ENCODE data around the gene OR10G7.

Gene OR10G7

GRCh38 chr11:124072147-124072546 lies 31.0 kb upstream of the OR10G7 start:
- Histone ChIP-seq H3K4me2 (ENCODE audit: low read depth, low read length, poor library complexity, severe bottlenecking) (no peak overlapping the region), H2AFZ (ENCODE audit: low read length) (no peak overlapping the region), H4K20me1 (ENCODE audit: insufficient read depth, low read length, poor library complexity, severe bottlenecking) (no peaks in the 10 kb centered on the region), H3K79me2 (ENCODE audit: insufficient read depth, low read length) (no peaks in the 10 kb centered on the region), H3K9ac (ENCODE audit: low read depth, low read length, poor library complexity, severe bottlenecking) (no peak overlapping the region), H3K4me3 (ENCODE audit: low read length, poor library complexity, severe bottlenecking) (no peak overlapping the region), H3K9me2 (replicated peaks; ENCODE audit: low read depth, low read length) (no peaks in the 10 kb centered on the region), H3K4me1 (ENCODE audit: insufficient read depth, low read length, poor library complexity, severe bottlenecking) (no peaks in the 10 kb centered on the region), H3K9me3 (ENCODE audit: insufficient read depth, low read depth, low read length) (no peaks in the 10 kb centered on the region), H3K27me3 (ENCODE audit: insufficient read depth, low read length, poor library complexity, severe bottlenecking) (no peaks in the 10 kb centered on the region), H3F3A (ENCODE audit: low read depth) (no peaks in the 10 kb centered on the region), H3K36me3 (ENCODE audit: insufficient read depth, low read length) (no peaks in the 10 kb centered on the region)
- TF ChIP-seq EZH2phosphoT487 (IDR thresholded peaks at IDR 0.05; ENCODE audit: borderline replicate concordance) (no peak), CTCF (conservative IDR thresholded peaks at IDR 0.05; ENCODE audit: low read length) (no peak)

GRCh38 chr11:124071623-124071948 lies 30.5 kb upstream of the OR10G7 start:
- Histone ChIP-seq H4K20me1 (ENCODE audit: insufficient read depth, low read length, poor library complexity, severe bottlenecking) (no peaks in the 10 kb centered on the region), H2AFZ (ENCODE audit: low read length) (no peak overlapping the region)
- TF ChIP-seq CTCF (conservative IDR thresholded peaks at IDR 0.05; ENCODE audit: low read length), result 0 out of 2 replicates have a peak, but pooled peaks have one; percentile 2
- no peak for TF ChIP-seq EZH2phosphoT487 (IDR thresholded peaks at IDR 0.05; ENCODE audit: borderline replicate concordance)

GRCh38 chr11:124070915-124071622 lies 29.9 kb upstream of the OR10G7 start:
- Histone ChIP-seq H3K4me1 (ENCODE audit: insufficient read depth, low read length, poor library complexity, severe bottlenecking) (no peaks in the 10 kb centered on the region), H3K4me3 (ENCODE audit: low read length, poor library complexity, severe bottlenecking) (no peak overlapping the region), H3K36me3 (ENCODE audit: insufficient read depth, low read length) (no peaks in the 10 kb centered on the region), H2AFZ (ENCODE audit: low read length) (0 out of 2 replicates have a peak overlapping the region, but pooled peaks have one; percentile 23), H3K79me2 (ENCODE audit: insufficient read depth, low read length) (no peaks in the 10 kb centered on the region), H3K9me3 (ENCODE audit: insufficient read depth, low read depth, low read length) (no peaks in the 10 kb centered on the region), H3F3A (ENCODE audit: low read depth) (no peaks in the 10 kb centered on the region), H3K9me2 (replicated peaks; ENCODE audit: low read depth, low read length) (no peaks in the 10 kb centered on the region), H3K4me2 (ENCODE audit: low read depth, low read length, poor library complexity, severe bottlenecking) (peak overlapping the region; percentile 46), H3K27me3 (ENCODE audit: insufficient read depth, low read length, poor library complexity, severe bottlenecking) (no peaks in the 10 kb centered on the region), H3K9ac (ENCODE audit: low read depth, low read length, poor library complexity, severe bottlenecking) (no peak overlapping the region), H4K20me1 (ENCODE audit: insufficient read depth, low read length, poor library complexity, severe bottlenecking) (no peaks in the 10 kb centered on the region)
- TF ChIP-seq CTCF (conservative IDR thresholded peaks at IDR 0.05; ENCODE audit: low read length) (peak; percentile 86), EZH2phosphoT487 (IDR thresholded peaks at IDR 0.05; ENCODE audit: borderline replicate concordance) (no peak)

More at GRCh38 chr11:124071623-124071948, 30.5 kb upstream of the OR10G7 start:
- Histone ChIP-seq H3K4me2 (ENCODE audit: low read depth, low read length, poor library complexity, severe bottlenecking) (no peak overlapping the region), H3K79me2 (ENCODE audit: insufficient read depth, low read length) (no peaks in the 10 kb centered on the region), H3K27me3 (ENCODE audit: insufficient read depth, low read length, poor library complexity, severe bottlenecking) (no peaks in the 10 kb centered on the region), H3K9ac (ENCODE audit: low read depth, low read length, poor library complexity, severe bottlenecking) (no peak overlapping the region), H3K9me2 (replicated peaks; ENCODE audit: low read depth, low read length) (no peaks in the 10 kb centered on the region), H3K36me3 (ENCODE audit: insufficient read depth, low read length) (no peaks in the 10 kb centered on the region), H3K4me1 (ENCODE audit: insufficient read depth, low read length, poor library complexity, severe bottlenecking) (no peaks in the 10 kb centered on the region), H3K9me3 (ENCODE audit: insufficient read depth, low read depth, low read length) (no peaks in the 10 kb centered on the region), H3F3A (ENCODE audit: low read depth) (no peaks in the 10 kb centered on the region), H3K4me3 (ENCODE audit: low read length, poor library complexity, severe bottlenecking) (no peak overlapping the region)

Measured in Loucy (cell line).